ENCODE measurements around the gene RIMOC1. TPM values are rescaled to one million over a fixed set of nuclear protein-coding genes. Genes with fewer than 3 reads are reported as not detected.

RIMOC1 gene
- total and polyA plus RNA-seq, 7 donors = 5.4 to 19.3 (median 14.9) TPM

GRCh38 chr5:41921166-41921565 is 17.0 kb downstream of the RIMOC1 start:
- Histone ChIP-seq H3K4me3 (no peak overlapping the region), H3K4me1 (peaks cover 0 to 11% (median 5%) of the 10 kb centered on the region in 4 donors), H3K36me3 (peaks cover 0 to 58% (median 21%) of the 10 kb centered on the region in 4 donors), H3K27ac (no peak overlapping the region), H3K9me3 (no peaks in the 10 kb centered on the region), H3K27me3 (no peaks in the 10 kb centered on the region)
- 96 to 97% methylated on average over 1 of the region's 1 CpG for WGBS, 2 donors
- TF ChIP-seq POLR2AphosphoS5 (IDR thresholded peaks at IDR 0.05) (no peak), EP300 (IDR thresholded peaks at IDR 0.05) (no peak), POLR2A (IDR thresholded peaks at IDR 0.05) (no peak), CTCF (IDR thresholded peaks at IDR 0.05) (no peak)
- no peak for DNase-seq
- intact Hi-C loops (cut with DNase I) = loop anchor here (10.0 kb wide), 2 partner anchors 844 to 1086 kb away; partner anchors contain the start of gene RPL37

- H3K27me3 ChIP-seq = no peaks in the 10 kb centered on the region
- DNase-seq = no peak
- H3K4me1 ChIP-seq = peaks cover 0 to 14% (median 6%) of the 10 kb centered on the region in 4 donors
- no peaks in the 10 kb centered on the region for H3K9me3 ChIP-seq
- intact Hi-C loops (cut with DNase I) = loop anchor here (10.0 kb wide), 2 partner anchors 843 to 1087 kb away; partner anchors contain the start of gene RPL37
- TF ChIP-seq CTCF (IDR thresholded peaks at IDR 0.05) (no peak), POLR2AphosphoS5 (IDR thresholded peaks at IDR 0.05) (no peak)
- 91 to 95% methylated on average over 1 of the region's 1 CpG for WGBS, 2 donors
- peaks cover 0 to 51% (median 21%) of the 10 kb centered on the region in 4 donors for H3K36me3 ChIP-seq
- no peak overlapping the region for H3K4me3 ChIP-seq
- H3K27ac ChIP-seq = no peak overlapping the region
Observed at GRCh38 chr5:41921874-41922273, 17.7 kb downstream of the RIMOC1 start.

- no peaks in the 10 kb centered on the region for H3K27me3 ChIP-seq
- no peak for TF ChIP-seq CTCF (IDR thresholded peaks at IDR 0.05)
- TF ChIP-seq POLR2A (IDR thresholded peaks at IDR 0.05) = no peak
- no peak for TF ChIP-seq POLR2AphosphoS5 (IDR thresholded peaks at IDR 0.05)
- no peak for TF ChIP-seq EP300 (IDR thresholded peaks at IDR 0.05)
- intact Hi-C loops (cut with DNase I) = loop anchor here (2.0 to 10.0 kb wide), 3 partner anchors 54 to 1090 kb away; partner anchors contain the start of genes OXCT1 and RPL37
- peak overlapping the region; percentile 61 to 85 (median 75) for H3K4me3 ChIP-seq
- no peaks in the 10 kb centered on the region for H3K9me3 ChIP-seq
- H3K4me1 ChIP-seq = peaks cover 0 to 14% (median 6%) of the 10 kb centered on the region in 4 donors
- no peak for DNase-seq
- H3K27ac ChIP-seq = peak overlapping the region; percentile 87 to 98 (median 92)
- 65 to 76% methylated on average over 4 of the region's 4 CpGs for WGBS, 2 donors
- H3K36me3 ChIP-seq = peaks cover 0 to 25% (median 5%) of the 10 kb centered on the region in 4 donors
Observed at GRCh38 chr5:41924526-41924871, 20.4 kb downstream of the RIMOC1 start.

GRCh38 chr5:41924872-41925554 is 20.9 kb downstream of the RIMOC1 start, which contains the start of gene FBXO4:
Gene FBXO4, plus strand, starts transcription at chr5:41925281. Its CDS starts 29 bp downstream, at chr5:41925310.
- Histone ChIP-seq H3K4me1 (peaks cover 0 to 14% (median 6%) of the 10 kb centered on the region in 4 donors), H3K9me3 (no peaks in the 10 kb centered on the region), H3K27me3 (no peaks in the 10 kb centered on the region), H3K27ac (peak within 1 kb of the TSS; percentile 87 to 98 (median 92)), H3K36me3 (peaks cover 0 to 24% (median 2%) of the 10 kb centered on the region in 4 donors), H3K4me3 (peak within 1 kb of the TSS; percentile 61 to 85 (median 75))
- DNase-seq = peak; percentile 92
- TF ChIP-seq POLR2AphosphoS5 (IDR thresholded peaks at IDR 0.05) = peak; percentile 41 to 86 (median 76)
- peak; percentile 21 to 24 for TF ChIP-seq POLR2A (IDR thresholded peaks at IDR 0.05)
- peak in 2 of 4 experiments; percentile 11 to 61 for TF ChIP-seq CTCF (IDR thresholded peaks at IDR 0.05)
- TF ChIP-seq EP300 (IDR thresholded peaks at IDR 0.05) = peak in 1 of 4 donors; percentile 3
- intact Hi-C loops (cut with DNase I) = loop anchor here (1.0 to 10.0 kb wide), 5 partner anchors 21 to 1090 kb away; partner anchors contain the start of genes OXCT1, RIMOC1 and RPL37
- 1% methylated on average over 60 of the region's 60 CpGs for WGBS, 2 donors

All from sigmoid colon (tissue), 7 donors.